Caki2 (cell line): ENCODE results near the gene EMILIN2. TPM values are rescaled to one million over a fixed set of nuclear protein-coding genes. Genes with fewer than 3 reads are reported as not detected.

Experiments used
- DNase-seq: peaks from one replicate; pipeline ENCODE4 v3.0.0-alpha.2; 2015; ENCODE audit warnings: low read depth
- in situ Hi-C: cut with HindIII; loops from 2 replicates; pipeline ENCODE4 v1.10.0; 2016; ENCODE audit warnings: low sequenced_read_pairs, low pct_unique_long_range_greater_than_20kb, mixed read lengths
- total RNA-seq: library from RNA; depleted of rRNA; stranded (reverse); fragments of >200 nt; shearing (Covaris generic); gene quantifications from 2 replicates; pipeline ENCODE4 v1.2.3, GENCODE V29; 2014; ENCODE audit warnings: low replicate concordance; rRNA removed

Gene EMILIN2
- total RNA-seq, 1 experiment from 2014 or later: 5.8 TPM

DNA sequence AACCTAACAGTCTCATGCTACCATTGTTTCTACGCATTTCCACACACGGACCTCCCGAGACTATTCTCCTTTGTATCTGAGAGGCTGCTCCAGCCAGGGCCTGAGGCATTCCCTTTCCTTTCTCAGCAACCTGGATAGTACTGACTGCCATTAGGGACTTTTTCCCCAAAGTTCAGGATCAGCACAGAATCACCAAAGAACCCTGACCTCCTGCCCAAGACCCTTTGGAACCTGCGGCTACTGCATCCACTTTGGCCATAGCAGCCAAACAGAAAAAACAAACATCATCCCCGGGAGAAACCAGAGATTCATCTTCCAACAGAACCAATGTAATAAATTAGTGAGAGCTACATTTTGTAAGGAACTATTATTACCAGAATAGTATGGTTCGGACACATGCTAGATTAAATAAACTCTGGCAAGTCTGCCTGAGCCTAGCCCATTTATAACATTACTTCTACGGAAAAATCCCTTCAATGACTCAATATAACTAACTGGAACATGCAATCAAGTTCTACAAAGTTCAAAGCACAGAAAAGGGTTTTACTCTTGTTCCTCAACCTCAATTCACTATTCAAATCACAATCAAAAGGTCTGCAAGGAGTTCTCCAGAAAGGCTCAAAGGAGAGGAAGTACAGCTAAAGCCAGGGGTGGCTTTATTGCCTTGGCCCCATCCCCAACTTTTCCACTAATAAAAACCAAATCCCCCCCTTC lies 114.3 kb downstream of the EMILIN2 start:
- no peak for DNase-seq
- in situ Hi-C loops: no loop called here

DNA sequence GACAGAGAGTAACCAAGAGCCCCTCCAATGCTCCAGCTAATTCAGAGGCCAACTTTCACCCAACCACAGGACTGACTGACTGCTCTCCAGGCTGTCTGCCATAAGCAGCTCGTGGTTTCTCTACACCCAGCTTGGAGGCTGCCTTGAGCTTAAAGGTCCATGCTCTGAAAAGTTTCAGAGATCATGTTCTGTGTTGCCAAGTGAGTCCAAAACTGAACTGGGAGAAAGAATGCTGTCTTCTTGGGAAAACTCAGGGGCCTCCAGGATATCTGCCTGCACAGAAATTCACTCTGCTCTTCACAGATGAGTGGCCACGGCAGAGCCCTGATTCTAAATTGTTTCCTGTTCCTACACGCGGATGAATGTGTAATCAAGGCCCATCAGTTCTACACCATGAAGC lies 115.0 kb downstream of the EMILIN2 start:
- in situ Hi-C loops: no loop called here
- peak; percentile 54 for DNase-seq

DNA sequence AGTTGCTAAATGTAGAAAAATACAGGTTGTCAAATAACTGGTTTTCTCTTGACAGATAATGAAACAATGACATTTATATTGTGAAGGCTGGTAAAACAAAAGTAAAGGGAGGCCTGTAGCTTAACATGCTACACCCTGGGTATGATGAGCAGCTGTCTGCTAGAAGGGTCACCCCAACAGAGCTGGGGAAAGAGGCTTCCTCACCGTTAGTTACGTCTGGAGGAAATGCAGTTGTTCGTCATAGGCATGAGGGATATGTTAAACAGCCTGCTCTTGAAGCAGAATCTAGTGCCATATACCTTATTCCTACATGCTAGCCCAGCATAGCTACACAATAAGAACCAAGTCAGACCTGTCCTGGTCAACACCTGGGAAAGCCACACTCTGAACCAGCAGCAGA lies 116.2 kb downstream of the EMILIN2 start:
- no peak for DNase-seq
- in situ Hi-C loops: no loop called here

DNA sequence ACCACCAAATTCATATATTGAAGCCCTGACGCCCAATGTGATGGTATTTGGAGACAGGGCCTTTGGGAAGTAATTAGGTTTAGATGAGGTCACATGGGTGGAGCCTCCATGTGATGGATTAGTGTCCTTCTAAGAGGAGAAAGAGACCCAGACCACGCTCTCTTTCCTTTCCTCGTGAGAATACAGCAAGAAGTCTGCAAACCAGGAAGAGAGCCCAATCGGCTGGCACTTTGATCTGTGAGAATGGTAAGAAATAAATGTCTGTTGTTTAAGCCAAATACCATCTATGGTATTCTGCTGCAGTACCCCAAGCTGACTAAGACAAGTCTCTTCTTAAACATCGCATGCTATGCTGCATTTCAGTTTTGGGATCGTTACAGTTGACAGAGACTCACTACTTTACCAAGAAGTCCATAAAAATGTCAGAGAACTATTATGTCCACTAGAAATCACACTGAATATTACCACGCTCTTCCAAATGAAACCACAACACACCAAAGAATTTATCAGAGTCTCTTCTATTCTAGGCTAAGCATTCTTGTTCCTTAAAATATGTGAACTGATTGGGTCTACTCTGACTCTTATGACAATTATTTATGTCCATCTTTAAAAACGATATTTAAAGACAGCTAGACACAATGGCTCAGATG lies 117.7 kb downstream of the EMILIN2 start:
- DNase-seq: no peak
- in situ Hi-C loops: no loop called here

Other genes with a start within 250 kb of the EMILIN2 start
- gene SMCHD1, start 191.3 kb upstream of the EMILIN2 start, total RNA-seq: 11.6 and 31.6 TPM in 2 replicates
- 30.4 and 31.6 TPM in 2 replicates for gene LPIN2, start 166.1 kb downstream of the EMILIN2 start, total RNA-seq